Astrocyte (in vitro differentiated cells and primary cell): ENCODE results near the gene MARCHF10.

Source experiments
- CTCF ChIP-seq: IDR thresholded peaks from 2 replicates; pipeline ENCODE4 v1.5.1; 2011; ENCODE audit warnings: low read depth, mild to moderate bottlenecking, inconsistent platforms, low read length, moderate library complexity; ENCODE audit not compliant: insufficient read depth
- EZH2 ChIP-seq: IDR thresholded peaks from 2 replicates; pipeline ENCODE4 v1.6.1; 2012; ENCODE audit warnings: mild to moderate bottlenecking, low read length, inconsistent platforms; ENCODE audit not compliant: insufficient read depth

GRCh38 chr17:62668091-62668804 lies 139.9 kb downstream of the MARCHF10 start:
- TF ChIP-seq CTCF = no peak
- no peak for TF ChIP-seq EZH2
